CD4-positive, alpha-beta T cell treated with Interleukin-4 for 1 hour (primary cell): ENCODE data around the gene PIR.

ENCODE experiments used
- DNase-seq, 2 donors: peaks; one replicate each; pipeline ENCODE4 v3.0.0-alpha.2; 2020 to 2022

Gene PIR

GRCh38 chrX:15413101-15413500, 80.0 kb downstream of the PIR start:
- no peak for DNase-seq

GRCh38 chrX:15410947-15411346, 82.2 kb downstream of the PIR start:
- no peak for DNase-seq

- DNase-seq: no peak
These were observed 82.7 kb downstream of the PIR start for GRCh38 chrX:15410430-15410829.

GRCh38 chrX:15405846-15406245, 87.3 kb downstream of the PIR start:
- DNase-seq: no peak

GRCh38 chrX:15404401-15405096, 88.6 kb downstream of the PIR start:
- no peak for DNase-seq

- no peak for DNase-seq
These were observed 91.8 kb downstream of the PIR start for GRCh38 chrX:15401378-15401777.

GRCh38 chrX:15399962-15400391, 93.2 kb downstream of the PIR start:
- DNase-seq: no peak

GRCh38 chrX:15398874-15399273, 94.3 kb downstream of the PIR start:
- no peak for DNase-seq

- no peak for DNase-seq
These were observed 97.3 kb downstream of the PIR start for GRCh38 chrX:15395789-15396188.

GRCh38 chrX:15391850-15392249, 101.3 kb downstream of the PIR start:
- DNase-seq: no peak

GRCh38 chrX:15384304-15384703, 108.8 kb downstream of the PIR start, which contains the start of gene VEGFD:
VEGFD (minus strand) TSS chrX:15384413; CDS start chrX:15383946, 467 bp downstream.
- no peak for DNase-seq

- no peak for DNase-seq
These were observed 110.3 kb downstream of the PIR start for GRCh38 chrX:15382813-15383212.

GRCh38 chrX:15376956-15377355, 116.2 kb downstream of the PIR start:
- no peak for DNase-seq

- DNase-seq: no peak
These were observed 119.2 kb downstream of the PIR start for GRCh38 chrX:15373976-15374375.

GRCh38 chrX:15366506-15367352, 126.4 kb downstream of the PIR start:
- DNase-seq: no peak

- DNase-seq: no peak
These were observed 133.4 kb downstream of the PIR start for GRCh38 chrX:15359701-15360100.

GRCh38 chrX:15358533-15358932, 134.6 kb downstream of the PIR start:
- DNase-seq: no peak

- DNase-seq: no peak
These were observed 136.7 kb downstream of the PIR start for GRCh38 chrX:15356444-15356843.

- no peak for DNase-seq
These were observed 142.7 kb downstream of the PIR start for GRCh38 chrX:15350329-15350996.

- peak in 1 of 2 donors; percentile 36 for DNase-seq
These were observed 144.1 kb downstream of the PIR start for GRCh38 chrX:15349046-15349445.

GRCh38 chrX:15345976-15346375, 147.2 kb downstream of the PIR start:
- no peak for DNase-seq

- DNase-seq: no peak
These were observed 149.0 kb downstream of the PIR start for GRCh38 chrX:15344106-15344505.

- no peak for DNase-seq
These were observed 150.1 kb downstream of the PIR start for GRCh38 chrX:15343075-15343476.

- no peak for DNase-seq
These were observed 152.3 kb downstream of the PIR start for GRCh38 chrX:15340867-15341266.
